Psoas muscle (tissue), 8 donors: ENCODE results near the gene GRK5. TPM values are rescaled to one million over a fixed set of nuclear protein-coding genes. Genes with fewer than 3 reads are reported as not detected.
A peak's percentile ranks its signal among the peaks of the same experiment; 100 is the strongest.

Experiments
- ATAC-seq, 4 donors: fragments of 200-7000 bp; cut with Tn5 transposase; one replicate each; pipeline ENCODE4 v1.9.1; 2020; ENCODE audit warnings: moderate library complexity in 3 of 4, mild to moderate bottlenecking in 2 of 4
- DNase-seq, 2 donors: peaks; one replicate each; pipeline ENCODE4 v3.0.0-alpha.2; 2020
- H3K27ac ChIP-seq: fragments of 200-600 bp; one replicate; pipeline ENCODE4 v1.8.0; 2022
- H3K27me3 ChIP-seq, 3 donors: fragments of 200-600 bp in 1 of 3; one replicate each; pipeline versions ENCODE4 v1.6.1 to v1.8.0; 2013 to 2022; ENCODE audit warnings: low read length in 2 of 3, mild to moderate bottlenecking in 2 of 3, moderate library complexity in 1 of 3; ENCODE audit not compliant: insufficient read depth in 3 of 3
- H3K36me3 ChIP-seq, 2 donors: fragments of 200-600 bp in 1 of 2; one replicate each; pipeline versions ENCODE4 v1.6.1 to v1.8.0; 2013 to 2022; ENCODE audit warnings: low read depth in 1 of 2, mild to moderate bottlenecking in 1 of 2, moderate library complexity in 1 of 2; ENCODE audit not compliant: insufficient read depth in 1 of 2
- H3K4me1 ChIP-seq: fragments of 200-600 bp; one replicate; pipeline ENCODE4 v1.8.0; 2022
- H3K4me3 ChIP-seq: fragments of 200-600 bp; one replicate; pipeline ENCODE4 v1.8.0; 2022; ENCODE audit warnings: mild to moderate bottlenecking
- H3K9me3 ChIP-seq: fragments of 200-600 bp; one replicate; pipeline ENCODE4 v1.8.0; 2022
- WGBS, 3 donors: extraction: QIAGEN DNeasy Blood & Tissue Kit; methylation state at CpG; one replicate each; pipeline versions ENCODE4 v1.1.6 to v1.1.7; 2013; 5-methylcytosine and 5-hydroxymethylcytosine counted together
- intact Hi-C, 2 donors: fragments of 100-400 bp; cut with DNase I; formaldehyde crosslinking; loops; one replicate each; pipeline versions ENCODE4 v1.11.0 to v1.14.2; 2022
- polyA plus RNA-seq, 3 donors: library from polyadenylated mRNA; stranded (reverse); fragments of 200-250 nt; gene quantifications; one replicate each; pipeline ENCODE4 v1.2.3, GENCODE V29; 2013
- total RNA-seq, 4 donors: library from RNA; stranded (reverse); fragmentation: NEBNext Ultra II Directional in 2 of 4; extraction: Animal tissue kit (Norgen Biotek cat#: 25700) in 2 of 4; gene quantifications; one replicate each; pipeline versions ENCODE4 v1.2.1 to v1.2.4, GENCODE V29; 2021 to 2023
- TF ChIP-seq, protein P1 (sequence below): fragments of 200-600 bp; IDR thresholded peaks from one replicate; pipeline ENCODE4 v1.8.0; 2022; ENCODE audit warnings: antibody characterized with exemption
- donor health status: healthy with polysubstance abuse.
- donor health status: DM: no; HTN: no; CAD: no; lungs with moderate emphysema.
- donor health status: Bipolar disorder and iron deficiency.
- donor health status: healthy.
- donor health status: DM: yes; HTN: yes; CAD: no.
- donor health status: DM: no; HTN: no; CAD: no.
- donor health status: DM: no; HTN: no; CAD: no.
- donor health status: DM: yes; HTN: yes; CAD: no.

GRK5 gene
- total and polyA plus RNA-seq, 7 donors, result 7.0 to 15.5 (median 8.0) TPM

DNA sequence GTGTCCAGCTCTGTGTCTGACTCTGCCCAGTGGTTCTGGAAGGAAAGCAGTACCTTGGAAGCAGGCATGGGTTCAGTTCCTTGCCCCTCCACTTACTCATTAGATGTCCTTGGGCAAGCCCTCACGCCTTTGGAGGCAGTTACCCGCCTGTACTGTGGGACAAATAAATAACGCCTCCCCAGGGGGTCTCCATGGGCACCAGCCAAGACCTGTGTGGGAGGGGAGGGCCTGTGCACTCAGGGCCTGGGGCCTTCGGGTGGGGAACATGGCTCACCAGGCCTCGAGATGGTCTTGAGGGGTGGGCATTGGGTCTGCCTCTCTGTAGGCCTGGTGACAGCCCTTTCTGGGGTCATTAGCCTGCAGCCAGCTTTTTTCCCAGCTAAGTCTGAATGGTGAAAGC is 142.0 kb downstream of the GRK5 start:
- intact Hi-C loops, result no loop called here

DNA sequence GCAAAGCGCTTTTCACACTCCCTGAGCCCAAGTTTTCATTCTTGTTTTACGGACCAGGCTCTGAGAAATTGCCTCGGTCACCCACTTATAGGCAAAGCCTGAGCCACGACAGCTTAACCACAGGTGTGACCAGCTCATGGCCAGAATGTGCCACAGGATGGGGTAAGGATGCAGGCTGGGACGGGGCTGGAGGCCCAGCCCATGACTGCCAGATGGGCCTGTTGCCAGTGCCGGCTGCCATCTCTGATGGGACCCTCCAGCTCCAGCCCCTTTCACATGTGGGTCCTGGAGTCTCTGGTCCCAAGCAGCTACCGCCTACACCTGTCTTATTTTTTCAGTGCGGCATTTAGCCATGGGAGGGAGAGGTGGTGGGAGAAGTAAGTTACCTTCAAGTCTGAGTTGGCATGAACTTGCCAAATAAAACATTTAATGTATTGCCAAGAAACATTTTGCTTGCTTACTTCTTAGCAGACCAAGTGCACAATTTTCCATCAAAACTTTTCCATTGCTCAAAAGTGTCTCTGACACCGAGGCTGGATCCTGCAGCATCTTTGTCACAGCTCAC is 142.6 kb downstream of the GRK5 start:
- Histone ChIP-seq H3K9me3 (peaks cover 10% of the 10 kb centered on the region), H3K27me3 (no peaks in the 10 kb centered on the region), H3K4me1 (peaks cover 7% of the 10 kb centered on the region), H3K4me3 (no peak overlapping the region), H3K36me3 (no peaks in the 10 kb centered on the region), H3K27ac (no peak overlapping the region)
- WGBS, 3 donors, result 68 to 78% (median 74%) methylated on average over 9 of the region's 9 CpGs
- DNase-seq (no peak), ATAC-seq (no peak)
- intact Hi-C loops, result no loop called here
- TF ChIP-seq, protein P1, sequence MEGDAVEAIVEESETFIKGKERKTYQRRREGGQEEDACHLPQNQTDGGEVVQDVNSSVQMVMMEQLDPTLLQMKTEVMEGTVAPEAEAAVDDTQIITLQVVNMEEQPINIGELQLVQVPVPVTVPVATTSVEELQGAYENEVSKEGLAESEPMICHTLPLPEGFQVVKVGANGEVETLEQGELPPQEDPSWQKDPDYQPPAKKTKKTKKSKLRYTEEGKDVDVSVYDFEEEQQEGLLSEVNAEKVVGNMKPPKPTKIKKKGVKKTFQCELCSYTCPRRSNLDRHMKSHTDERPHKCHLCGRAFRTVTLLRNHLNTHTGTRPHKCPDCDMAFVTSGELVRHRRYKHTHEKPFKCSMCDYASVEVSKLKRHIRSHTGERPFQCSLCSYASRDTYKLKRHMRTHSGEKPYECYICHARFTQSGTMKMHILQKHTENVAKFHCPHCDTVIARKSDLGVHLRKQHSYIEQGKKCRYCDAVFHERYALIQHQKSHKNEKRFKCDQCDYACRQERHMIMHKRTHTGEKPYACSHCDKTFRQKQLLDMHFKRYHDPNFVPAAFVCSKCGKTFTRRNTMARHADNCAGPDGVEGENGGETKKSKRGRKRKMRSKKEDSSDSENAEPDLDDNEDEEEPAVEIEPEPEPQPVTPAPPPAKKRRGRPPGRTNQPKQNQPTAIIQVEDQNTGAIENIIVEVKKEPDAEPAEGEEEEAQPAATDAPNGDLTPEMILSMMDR, result no peak

More for the DNA sequence above, 142.0 kb downstream of the GRK5 start:
- Histone ChIP-seq H3K9me3 (peaks cover 10% of the 10 kb centered on the region), H3K4me1 (peaks cover 7% of the 10 kb centered on the region), H3K36me3 (no peaks in the 10 kb centered on the region), H3K4me3 (no peak overlapping the region), H3K27me3 (no peaks in the 10 kb centered on the region), H3K27ac (peak overlapping the region; percentile 9)
- DNase-seq (no peak), ATAC-seq (no peak)
- TF ChIP-seq, protein P1, result no peak
- 83 to 86% (median 85%) methylated on average over 5 of the region's 5 CpGs for WGBS, 3 donors

DNA sequence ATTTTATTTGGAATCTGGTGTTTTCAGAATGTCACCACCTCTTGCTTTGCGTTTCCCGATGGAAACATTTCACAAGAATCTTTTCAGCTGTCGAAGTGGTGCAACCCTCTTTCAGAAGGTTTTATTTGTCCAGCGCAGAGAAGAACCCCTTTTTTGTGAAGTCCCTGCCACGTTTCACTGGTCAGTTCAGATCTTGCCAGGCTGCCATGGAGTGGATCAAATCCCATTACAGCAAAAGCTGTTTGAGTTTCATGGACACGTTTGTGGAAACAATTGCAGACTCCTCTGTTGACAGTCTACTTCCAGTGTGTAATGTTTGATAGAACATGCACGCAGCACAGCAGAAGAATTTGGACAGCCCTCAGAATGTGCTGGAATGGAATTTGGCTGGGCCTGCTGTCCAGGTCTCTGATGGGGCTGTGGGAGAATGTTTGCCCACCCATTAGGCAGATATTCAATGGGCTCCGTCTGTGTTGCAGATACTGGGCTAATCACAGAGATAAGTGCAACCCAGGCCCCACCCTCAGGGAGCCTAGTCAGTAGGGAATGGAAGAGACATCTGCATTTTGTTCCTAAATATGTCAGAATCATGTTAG is 143.2 kb downstream of the GRK5 start:
- intact Hi-C loops, result no loop called here
- TF ChIP-seq, protein P1, result no peak
- H3K27me3 ChIP-seq, result no peaks in the 10 kb centered on the region
- H3K4me1 ChIP-seq, result peaks cover 7% of the 10 kb centered on the region
- ATAC-seq, result peak in 2 of 4 donors; percentile 42 to 46
- WGBS, 3 donors, result 36 to 44% (median 37%) methylated on average over 8 of the region's 8 CpGs
- no peak overlapping the region for H3K4me3 ChIP-seq
- no peak for DNase-seq
- no peaks in the 10 kb centered on the region for H3K36me3 ChIP-seq
- H3K27ac ChIP-seq, result no peak overlapping the region
- H3K9me3 ChIP-seq, result peaks cover 10% of the 10 kb centered on the region

DNA sequence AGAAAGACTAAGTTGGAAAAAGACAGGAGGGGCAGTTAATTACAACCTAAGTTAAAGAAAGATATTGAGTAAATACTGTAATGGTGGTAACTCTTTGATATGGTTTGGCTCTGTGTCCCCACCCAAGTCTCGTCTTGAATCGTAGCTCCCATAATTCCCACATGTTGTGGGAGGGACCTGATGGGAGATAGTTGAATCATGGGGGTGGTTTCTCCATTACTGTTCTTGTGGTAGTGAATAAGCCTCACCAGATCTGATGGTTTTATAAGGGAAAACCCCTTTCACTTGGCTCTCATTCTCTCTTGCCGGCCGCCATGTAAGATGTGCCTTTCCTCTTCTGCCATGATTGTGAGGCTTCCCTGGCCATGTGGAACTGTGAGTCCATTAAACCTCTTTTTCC is 143.8 kb downstream of the GRK5 start:
- Histone ChIP-seq H3K9me3 (peaks cover 10% of the 10 kb centered on the region), H3K27ac (no peak overlapping the region), H3K4me1 (peaks cover 7% of the 10 kb centered on the region), H3K4me3 (no peak overlapping the region), H3K27me3 (no peaks in the 10 kb centered on the region), H3K36me3 (no peaks in the 10 kb centered on the region)
- intact Hi-C loops, result no loop called here
- ATAC-seq, result no peak
- no peak for DNase-seq
- TF ChIP-seq, protein P1, result no peak
- 89 to 98% (median 92%) methylated on average over 4 of the region's 4 CpGs for WGBS, 3 donors

DNA sequence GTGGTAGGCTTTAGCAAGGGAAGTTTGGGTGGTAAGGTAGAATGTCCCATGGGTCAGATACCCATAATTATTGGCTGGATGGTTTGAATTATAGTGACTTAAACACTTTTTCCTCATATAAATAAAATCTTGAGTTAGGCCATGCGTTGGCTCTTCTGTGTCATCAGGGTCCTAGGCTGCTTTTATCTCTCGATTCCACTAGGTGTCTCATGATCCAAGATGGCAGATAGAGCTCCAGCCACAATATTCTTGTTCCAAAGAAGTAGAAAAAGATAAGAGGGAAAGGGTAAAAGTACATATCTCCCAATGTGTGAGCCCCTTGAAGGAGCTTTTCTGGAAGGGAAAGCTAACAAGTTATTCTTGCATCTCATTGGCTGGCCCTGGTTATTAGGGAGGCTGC is 144.7 kb downstream of the GRK5 start:
- WGBS, 3 donors, result 70 to 99% (median 93%) methylated on average over 2 of the region's 2 CpGs

More for the DNA sequence above, 144.7 kb downstream of the GRK5 start:
- Histone ChIP-seq H3K4me3 (no peak overlapping the region), H3K27me3 (no peaks in the 10 kb centered on the region), H3K36me3 (no peaks in the 10 kb centered on the region), H3K27ac (no peak overlapping the region), H3K4me1 (peaks cover 7% of the 10 kb centered on the region), H3K9me3 (peaks cover 10% of the 10 kb centered on the region)
- TF ChIP-seq, protein P1, result no peak
- ATAC-seq (no peak), DNase-seq (no peak)
- intact Hi-C loops, result no loop called here
